ENCODE results near the gene GARIN1A.

The GARIN1A gene

DNA sequence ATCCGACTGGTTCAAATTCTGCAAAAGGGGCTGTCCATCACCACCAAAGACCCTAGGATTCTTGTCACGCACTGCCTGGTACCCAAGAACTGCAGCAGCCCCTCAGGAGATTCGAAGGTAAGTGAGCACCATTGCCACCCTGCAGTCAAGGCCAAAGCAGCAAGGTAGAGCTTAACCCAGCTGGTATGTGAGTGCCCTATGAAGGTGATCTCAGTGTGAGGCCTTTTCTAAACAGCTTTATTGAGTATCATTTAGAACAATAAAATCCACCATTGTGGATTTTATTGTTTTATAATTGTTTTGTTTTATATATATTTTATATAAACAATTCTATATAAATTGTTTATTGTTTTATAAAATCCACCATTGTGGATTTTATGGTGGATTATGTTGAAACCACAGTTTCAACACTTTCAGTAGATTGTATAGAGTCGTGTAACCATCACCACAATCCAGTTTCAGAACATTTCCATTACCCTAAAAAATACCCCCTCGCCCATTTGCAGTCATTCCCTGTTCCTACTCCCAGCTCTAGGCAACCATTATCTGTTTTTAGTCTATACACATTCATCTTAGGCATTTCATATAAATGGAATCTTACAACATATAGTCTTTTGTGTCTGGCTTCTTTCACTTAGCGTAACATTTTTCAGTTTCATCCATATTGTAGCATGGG is 47.0 kb downstream of the GARIN1A start:
- DNase-seq (ENCODE audit: low read depth): no peak

DNA sequence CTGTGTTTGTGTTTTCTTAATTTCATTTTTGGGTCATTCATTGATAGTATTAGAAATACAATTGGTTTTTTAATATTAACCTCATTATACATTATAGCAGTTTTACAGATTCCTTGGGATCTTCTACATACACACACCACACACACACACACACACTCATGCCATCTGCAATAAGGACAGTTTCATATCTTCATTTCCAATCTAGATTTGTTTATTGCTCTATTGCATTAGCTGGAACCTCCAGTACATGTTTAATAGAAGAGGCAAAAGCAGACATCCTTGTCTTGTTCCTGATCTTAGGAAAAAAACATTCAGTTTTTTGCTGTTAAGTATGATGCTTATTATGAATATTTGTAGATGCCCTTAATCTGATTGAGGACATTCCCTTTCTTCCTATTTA is 49.3 kb downstream of the GARIN1A start:
- no peak for DNase-seq (ENCODE audit: low read depth)
